Activated B cell treated with CpG ODN at 0.5 μM for 24 hours (primary cell): ENCODE data around the gene CAPN8. TPM values are rescaled to one million over a fixed set of nuclear protein-coding genes. Genes with fewer than 3 reads are reported as not detected.

Experiments used
- ATAC-seq: fragments of 200-7000 bp; cut with Tn5 transposase; one replicate; pipeline ENCODE4 v1.10.0; 2021; ENCODE audit warnings: low read depth, mild to moderate bottlenecking, moderate library complexity
- CTCF ChIA-PET: fragments of 350-600 bp; sonication (Branson Sonifier 250); formaldehyde crosslinking; loops from one replicate; lab custom pipeline; 2021; ENCODE audit warnings: antibody characterized with exemption; lab: Charles Lee
- POLR2A ChIA-PET: fragments of 350-600 bp; sonication (Branson Sonifier 250); formaldehyde crosslinking; loops from one replicate; lab custom pipeline; 2021; ENCODE audit warnings: antibody characterized with exemption; lab: Charles Lee
- DNase-seq: peaks from one replicate; pipeline ENCODE4 v3.0.0; 2022
- H3K27ac Mint-ChIP-seq: one replicate; pipeline ENCODE4 v1.8.0; 2020; ENCODE audit warnings: mixed read lengths
- H3K27me3 Mint-ChIP-seq: one replicate; pipeline ENCODE4 v1.8.0; 2021; ENCODE audit warnings: mixed read lengths
- H3K36me3 Mint-ChIP-seq: one replicate; pipeline ENCODE4 v1.8.0; 2021; ENCODE audit warnings: low read depth, mixed read lengths
- H3K4me1 Mint-ChIP-seq: one replicate; pipeline ENCODE4 v1.8.0; 2021; ENCODE audit warnings: mixed read lengths
- H3K4me3 Mint-ChIP-seq: one replicate; pipeline ENCODE4 v1.8.0; 2020; ENCODE audit warnings: mild to moderate bottlenecking, mixed read lengths
- H3K9me3 Mint-ChIP-seq: one replicate; pipeline ENCODE4 v1.8.0; 2020; ENCODE audit warnings: mixed read lengths
- intact Hi-C: fragments of 100-400 bp; cut with micrococcal nuclease; formaldehyde crosslinking; loops from one replicate; pipeline ENCODE4 v1.15.1; 2024
- total RNA-seq: library from RNA; stranded (reverse); gene quantifications from 2 replicates; pipeline ENCODE4 v1.2.3, GENCODE V29; 2022
- TF ChIP-seq, protein P1 (sequence below): fragments of 200-600 bp; IDR thresholded peaks from one replicate; pipeline ENCODE4 v1.8.0; 2022; ENCODE audit warnings: antibody characterized with exemption, mild to moderate bottlenecking

Gene CAPN8
- total RNA-seq, 1 donor from 2014 or later, result not detected

DNA sequence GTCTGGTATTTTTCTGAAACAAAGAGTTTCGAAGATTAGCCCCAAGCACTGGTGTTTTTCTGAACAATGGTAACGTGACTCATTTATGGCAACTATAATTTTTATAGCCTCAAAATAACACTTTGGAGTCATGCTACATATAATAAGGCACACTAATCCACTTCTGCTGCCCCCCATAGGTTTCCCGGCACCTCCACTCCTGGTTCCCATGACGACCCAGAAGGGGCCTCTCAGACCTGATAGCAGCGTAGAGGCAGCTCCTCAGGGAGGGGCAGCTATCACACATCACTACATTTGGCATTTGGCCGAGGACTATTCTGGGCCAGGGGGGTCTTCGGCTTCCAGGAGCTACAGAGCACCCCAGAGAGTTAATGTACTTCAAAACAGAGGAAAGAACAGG is 23.3 kb downstream of the CAPN8 start:
- no peaks in the 10 kb centered on the region for H3K4me1 Mint-ChIP-seq
- H3K27me3 Mint-ChIP-seq, result peaks cover 23% of the 10 kb centered on the region
- CTCF ChIA-PET, result no interaction called here
- H3K27ac Mint-ChIP-seq, result no peak overlapping the region
- intact Hi-C loops, result no loop called here
- H3K4me3 Mint-ChIP-seq, result no peak overlapping the region
- TF ChIP-seq, protein P1, sequence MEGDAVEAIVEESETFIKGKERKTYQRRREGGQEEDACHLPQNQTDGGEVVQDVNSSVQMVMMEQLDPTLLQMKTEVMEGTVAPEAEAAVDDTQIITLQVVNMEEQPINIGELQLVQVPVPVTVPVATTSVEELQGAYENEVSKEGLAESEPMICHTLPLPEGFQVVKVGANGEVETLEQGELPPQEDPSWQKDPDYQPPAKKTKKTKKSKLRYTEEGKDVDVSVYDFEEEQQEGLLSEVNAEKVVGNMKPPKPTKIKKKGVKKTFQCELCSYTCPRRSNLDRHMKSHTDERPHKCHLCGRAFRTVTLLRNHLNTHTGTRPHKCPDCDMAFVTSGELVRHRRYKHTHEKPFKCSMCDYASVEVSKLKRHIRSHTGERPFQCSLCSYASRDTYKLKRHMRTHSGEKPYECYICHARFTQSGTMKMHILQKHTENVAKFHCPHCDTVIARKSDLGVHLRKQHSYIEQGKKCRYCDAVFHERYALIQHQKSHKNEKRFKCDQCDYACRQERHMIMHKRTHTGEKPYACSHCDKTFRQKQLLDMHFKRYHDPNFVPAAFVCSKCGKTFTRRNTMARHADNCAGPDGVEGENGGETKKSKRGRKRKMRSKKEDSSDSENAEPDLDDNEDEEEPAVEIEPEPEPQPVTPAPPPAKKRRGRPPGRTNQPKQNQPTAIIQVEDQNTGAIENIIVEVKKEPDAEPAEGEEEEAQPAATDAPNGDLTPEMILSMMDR, result no peak
- H3K36me3 Mint-ChIP-seq, result no peaks in the 10 kb centered on the region
- no peak for ATAC-seq
- POLR2A ChIA-PET, result no interaction called here
- no peak for DNase-seq
- peaks cover 4% of the 10 kb centered on the region for H3K9me3 Mint-ChIP-seq

DNA sequence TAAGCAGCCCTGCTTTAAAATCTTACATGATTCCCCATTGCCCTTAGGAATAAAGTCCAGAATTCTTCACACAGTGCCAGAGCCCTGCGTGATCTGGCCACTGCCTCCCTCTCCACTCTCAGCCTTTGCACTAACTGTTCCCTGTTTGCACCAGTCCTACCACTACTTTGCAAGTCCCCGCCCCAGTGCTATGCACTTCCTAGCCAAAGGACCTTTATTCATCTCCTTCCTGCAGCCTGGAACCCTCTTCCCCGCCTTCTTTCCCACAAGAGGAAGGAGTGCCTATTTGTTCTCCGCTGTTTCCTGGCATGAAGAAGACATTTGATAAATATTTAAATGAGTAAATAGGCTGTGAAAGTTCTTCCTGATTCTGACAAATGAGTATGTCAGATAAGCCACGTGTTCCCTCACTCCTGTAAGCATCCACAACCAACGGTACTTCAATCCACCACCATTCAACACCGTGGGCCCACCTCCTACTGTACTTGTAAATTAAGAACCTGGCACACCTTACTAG is 23.9 kb downstream of the CAPN8 start:
- POLR2A ChIA-PET, result no interaction called here
- H3K4me3 Mint-ChIP-seq, result no peak overlapping the region
- TF ChIP-seq, protein P1, result no peak
- peaks cover 4% of the 10 kb centered on the region for H3K9me3 Mint-ChIP-seq
- ATAC-seq (no peak), DNase-seq (no peak)
- CTCF ChIA-PET, result no interaction called here
- H3K36me3 Mint-ChIP-seq, result no peaks in the 10 kb centered on the region
- no peak overlapping the region for H3K27ac Mint-ChIP-seq
- intact Hi-C loops, result no loop called here
- H3K27me3 Mint-ChIP-seq, result peaks cover 28% of the 10 kb centered on the region
- H3K4me1 Mint-ChIP-seq, result no peaks in the 10 kb centered on the region

DNA sequence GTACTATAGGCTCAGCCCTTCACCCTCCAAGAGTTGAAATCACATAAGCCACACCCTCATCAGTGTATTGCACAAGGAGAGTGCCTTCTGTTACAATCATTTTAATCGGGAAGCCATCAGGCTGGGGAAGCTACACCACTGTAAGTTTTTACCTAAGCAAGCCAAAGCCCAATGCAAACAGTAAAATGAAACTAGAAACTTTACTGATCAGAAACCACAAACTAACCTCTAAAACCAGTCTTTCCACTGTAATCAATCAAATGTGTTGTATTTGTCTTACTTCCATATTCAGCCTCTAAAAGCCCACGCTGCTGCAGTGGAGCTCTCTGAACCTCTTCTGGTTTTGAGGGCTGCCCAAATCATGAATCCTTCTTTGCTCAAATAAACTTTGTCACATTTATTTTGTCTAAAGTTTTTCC is 26.2 kb downstream of the CAPN8 start:
- intact Hi-C loops, result no loop called here
- H3K27ac Mint-ChIP-seq, result no peak overlapping the region
- H3K4me3 Mint-ChIP-seq, result no peak overlapping the region
- POLR2A ChIA-PET, result no interaction called here
- H3K4me1 Mint-ChIP-seq, result no peaks in the 10 kb centered on the region
- peaks cover 28% of the 10 kb centered on the region for H3K27me3 Mint-ChIP-seq
- peaks cover 4% of the 10 kb centered on the region for H3K9me3 Mint-ChIP-seq
- CTCF ChIA-PET, result no interaction called here
- ATAC-seq, result no peak
- DNase-seq, result no peak
- TF ChIP-seq, protein P1, result no peak
- no peaks in the 10 kb centered on the region for H3K36me3 Mint-ChIP-seq

DNA sequence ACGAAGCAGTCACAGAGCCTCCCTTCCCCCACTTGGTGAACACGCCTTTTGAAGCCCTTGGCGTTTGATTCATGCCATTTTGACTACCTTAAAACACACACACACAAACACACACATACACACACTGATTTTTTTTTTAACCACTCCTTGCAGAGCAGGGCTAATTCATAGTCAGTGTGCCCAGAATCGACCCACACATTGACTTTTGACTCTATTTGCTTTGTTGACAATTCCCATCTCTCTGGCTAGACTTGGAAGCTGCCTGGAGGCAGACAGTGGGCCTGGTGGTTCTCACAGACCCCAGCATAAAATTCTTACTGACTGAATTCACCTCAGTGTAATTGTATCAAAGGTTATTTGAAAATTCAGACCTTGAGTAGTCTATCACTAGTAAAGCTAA is 30.3 kb downstream of the CAPN8 start:
- Mint-ChIP-seq H3K4me1 (no peaks in the 10 kb centered on the region), H3K27ac (no peak overlapping the region), H3K9me3 (peaks cover 10% of the 10 kb centered on the region), H3K27me3 (peaks cover 22% of the 10 kb centered on the region), H3K36me3 (no peaks in the 10 kb centered on the region), H3K4me3 (no peak overlapping the region)
- TF ChIP-seq, protein P1, result no peak
- ChIA-PET POLR2A (no interaction called here), CTCF (no interaction called here)
- intact Hi-C loops, result no loop called here
- no peak for DNase-seq
- ATAC-seq, result no peak

DNA sequence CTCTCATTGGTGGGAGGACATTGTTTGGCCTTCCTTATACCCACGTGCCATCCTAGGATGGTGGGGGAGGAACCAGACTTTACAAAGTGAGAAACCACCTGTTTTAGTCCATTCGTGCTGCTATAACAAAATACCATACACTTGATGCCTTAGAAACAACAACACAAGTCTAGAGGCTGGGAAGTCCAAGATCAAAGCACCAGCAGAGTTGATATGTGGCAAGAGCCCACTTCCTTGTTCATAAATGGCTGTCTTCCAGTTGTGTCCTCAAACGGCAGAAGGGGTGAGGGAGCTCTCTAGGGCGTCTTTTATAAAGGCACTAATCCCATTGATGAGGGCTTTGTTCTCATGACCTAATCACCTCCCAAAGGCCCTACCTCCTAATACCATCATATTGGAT is 31.1 kb downstream of the CAPN8 start:
- no peak overlapping the region for H3K27ac Mint-ChIP-seq
- intact Hi-C loops, result no loop called here
- H3K4me3 Mint-ChIP-seq, result no peak overlapping the region
- peaks cover 6% of the 10 kb centered on the region for H3K9me3 Mint-ChIP-seq
- ChIA-PET POLR2A (no interaction called here), CTCF (no interaction called here)
- H3K27me3 Mint-ChIP-seq, result peaks cover 17% of the 10 kb centered on the region
- ATAC-seq (no peak), DNase-seq (no peak)
- H3K4me1 Mint-ChIP-seq, result no peaks in the 10 kb centered on the region
- TF ChIP-seq, protein P1, result no peak
- H3K36me3 Mint-ChIP-seq, result no peaks in the 10 kb centered on the region
